Ishikawa (cell line): Measurements from ENCODE around the gene LIMCH1.
A peak's percentile ranks its signal among the peaks of the same experiment; 100 is the strongest.

Experiments used
- CEBPB ChIP-seq: IDR thresholded peaks from 2 replicates; pipeline ENCODE4 v1.6.1; 2012
- CREB1 ChIP-seq: IDR thresholded peaks from 2 replicates; pipeline ENCODE4 v1.6.1; 2012; ENCODE audit warnings: low read depth
- EGR1 ChIP-seq: IDR thresholded peaks from 2 replicates; pipeline ENCODE4 v1.6.1; 2012
- EP300 ChIP-seq: IDR thresholded peaks from 2 replicates; pipeline ENCODE4 v1.6.1; 2012; ENCODE audit warnings: borderline replicate concordance
- FOXM1 ChIP-seq: IDR thresholded peaks from 2 replicates; pipeline ENCODE4 v1.6.1; 2012; ENCODE audit warnings: low read depth, borderline replicate concordance
- NFIC ChIP-seq: IDR thresholded peaks from 2 replicates; pipeline ENCODE4 v1.6.1; 2012
- RAD21 ChIP-seq: IDR thresholded peaks from 2 replicates; pipeline ENCODE4 v1.6.1; 2012; ENCODE audit warnings: low read depth
- TAF1 ChIP-seq: IDR thresholded peaks from 2 replicates; pipeline ENCODE4 v1.6.1; 2012; ENCODE audit warnings: low read depth, mild to moderate bottlenecking
- TCF12 ChIP-seq: IDR thresholded peaks from 2 replicates; pipeline ENCODE4 v1.6.1; 2012; ENCODE audit warnings: low read depth
- TEAD4 ChIP-seq: IDR thresholded peaks from 2 replicates; pipeline ENCODE4 v1.6.1; 2012
- YY1 ChIP-seq: IDR thresholded peaks from 2 replicates; pipeline ENCODE4 v1.6.1; 2012; ENCODE audit warnings: low read depth
- ZBTB7A ChIP-seq: IDR thresholded peaks from 2 replicates; pipeline ENCODE4 v1.6.1; 2012; ENCODE audit warnings: low read depth
- TF ChIP-seq, protein P1 (sequence below): IDR thresholded peaks from 2 replicates; pipeline ENCODE4 v1.6.1; 2012
- TF ChIP-seq, protein P2 (sequence below): IDR thresholded peaks from 2 replicates; pipeline ENCODE4 v1.6.1; 2012; ENCODE audit warnings: low read depth, mild to moderate bottlenecking
- TF ChIP-seq, protein P3 (sequence below): IDR thresholded peaks from 2 replicates; pipeline ENCODE4 v1.6.1; 2012

Gene LIMCH1

DNA sequence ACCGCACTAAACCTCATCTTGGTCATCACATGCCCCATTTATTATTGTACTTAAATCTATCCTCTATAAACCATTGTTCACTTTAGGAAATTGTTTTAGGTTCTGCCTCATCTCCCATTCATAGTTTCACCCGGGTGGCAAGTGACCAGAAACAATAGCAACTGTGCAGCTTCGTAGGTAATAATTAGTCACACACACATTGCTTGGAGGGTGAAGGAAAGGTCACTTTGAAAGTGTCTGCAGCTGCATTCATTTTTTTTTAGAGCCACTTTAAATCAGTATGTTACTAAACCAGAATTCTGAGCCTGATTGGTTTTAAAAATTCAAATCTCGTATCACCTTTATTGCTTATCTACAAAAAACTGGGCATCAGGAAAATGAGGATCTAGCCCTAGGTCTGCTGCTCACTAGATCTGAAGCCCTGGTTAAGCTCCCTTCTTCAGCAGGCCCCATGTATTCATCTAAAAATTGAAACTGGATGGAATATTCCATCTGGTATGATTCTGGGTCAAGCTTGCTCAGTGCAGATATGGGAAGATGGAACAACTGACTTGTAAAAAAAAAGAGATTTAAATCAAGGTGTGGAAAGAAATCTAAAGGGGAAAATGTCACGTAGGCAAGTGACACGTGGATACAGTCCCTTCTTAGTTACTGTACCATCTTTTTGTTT is 62.4 kb downstream of the LIMCH1 start:
- TF ChIP-seq NFIC, result peak; percentile 68
- no peak for TF ChIP-seq YY1
- TF ChIP-seq EGR1, result no peak
- TF ChIP-seq FOXM1, result peak; percentile 69; the same call in 1 of the 2 replicates
- TF ChIP-seq EP300, result peak; percentile 78
- TF ChIP-seq, protein P1, sequence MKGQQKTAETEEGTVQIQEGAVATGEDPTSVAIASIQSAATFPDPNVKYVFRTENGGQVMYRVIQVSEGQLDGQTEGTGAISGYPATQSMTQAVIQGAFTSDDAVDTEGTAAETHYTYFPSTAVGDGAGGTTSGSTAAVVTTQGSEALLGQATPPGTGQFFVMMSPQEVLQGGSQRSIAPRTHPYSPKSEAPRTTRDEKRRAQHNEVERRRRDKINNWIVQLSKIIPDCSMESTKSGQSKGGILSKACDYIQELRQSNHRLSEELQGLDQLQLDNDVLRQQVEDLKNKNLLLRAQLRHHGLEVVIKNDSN, result no peak
- peak; percentile 64 for TF ChIP-seq TEAD4
- TF ChIP-seq, protein P2, sequence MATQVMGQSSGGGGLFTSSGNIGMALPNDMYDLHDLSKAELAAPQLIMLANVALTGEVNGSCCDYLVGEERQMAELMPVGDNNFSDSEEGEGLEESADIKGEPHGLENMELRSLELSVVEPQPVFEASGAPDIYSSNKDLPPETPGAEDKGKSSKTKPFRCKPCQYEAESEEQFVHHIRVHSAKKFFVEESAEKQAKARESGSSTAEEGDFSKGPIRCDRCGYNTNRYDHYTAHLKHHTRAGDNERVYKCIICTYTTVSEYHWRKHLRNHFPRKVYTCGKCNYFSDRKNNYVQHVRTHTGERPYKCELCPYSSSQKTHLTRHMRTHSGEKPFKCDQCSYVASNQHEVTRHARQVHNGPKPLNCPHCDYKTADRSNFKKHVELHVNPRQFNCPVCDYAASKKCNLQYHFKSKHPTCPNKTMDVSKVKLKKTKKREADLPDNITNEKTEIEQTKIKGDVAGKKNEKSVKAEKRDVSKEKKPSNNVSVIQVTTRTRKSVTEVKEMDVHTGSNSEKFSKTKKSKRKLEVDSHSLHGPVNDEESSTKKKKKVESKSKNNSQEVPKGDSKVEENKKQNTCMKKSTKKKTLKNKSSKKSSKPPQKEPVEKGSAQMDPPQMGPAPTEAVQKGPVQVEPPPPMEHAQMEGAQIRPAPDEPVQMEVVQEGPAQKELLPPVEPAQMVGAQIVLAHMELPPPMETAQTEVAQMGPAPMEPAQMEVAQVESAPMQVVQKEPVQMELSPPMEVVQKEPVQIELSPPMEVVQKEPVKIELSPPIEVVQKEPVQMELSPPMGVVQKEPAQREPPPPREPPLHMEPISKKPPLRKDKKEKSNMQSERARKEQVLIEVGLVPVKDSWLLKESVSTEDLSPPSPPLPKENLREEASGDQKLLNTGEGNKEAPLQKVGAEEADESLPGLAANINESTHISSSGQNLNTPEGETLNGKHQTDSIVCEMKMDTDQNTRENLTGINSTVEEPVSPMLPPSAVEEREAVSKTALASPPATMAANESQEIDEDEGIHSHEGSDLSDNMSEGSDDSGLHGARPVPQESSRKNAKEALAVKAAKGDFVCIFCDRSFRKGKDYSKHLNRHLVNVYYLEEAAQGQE, result no peak
- TF ChIP-seq RAD21, result 0 out of 2 replicates have a peak, but pooled peaks have one; percentile 5
- TF ChIP-seq TAF1, result no peak
- TF ChIP-seq CEBPB, result 0 out of 2 replicates have a peak, but pooled peaks have one; percentile 9
- no peak for TF ChIP-seq CREB1
- TF ChIP-seq TCF12, result peak; percentile 82
- TF ChIP-seq, protein P3, sequence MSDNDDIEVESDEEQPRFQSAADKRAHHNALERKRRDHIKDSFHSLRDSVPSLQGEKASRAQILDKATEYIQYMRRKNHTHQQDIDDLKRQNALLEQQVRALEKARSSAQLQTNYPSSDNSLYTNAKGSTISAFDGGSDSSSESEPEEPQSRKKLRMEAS, result no peak
- no peak for TF ChIP-seq ZBTB7A

DNA sequence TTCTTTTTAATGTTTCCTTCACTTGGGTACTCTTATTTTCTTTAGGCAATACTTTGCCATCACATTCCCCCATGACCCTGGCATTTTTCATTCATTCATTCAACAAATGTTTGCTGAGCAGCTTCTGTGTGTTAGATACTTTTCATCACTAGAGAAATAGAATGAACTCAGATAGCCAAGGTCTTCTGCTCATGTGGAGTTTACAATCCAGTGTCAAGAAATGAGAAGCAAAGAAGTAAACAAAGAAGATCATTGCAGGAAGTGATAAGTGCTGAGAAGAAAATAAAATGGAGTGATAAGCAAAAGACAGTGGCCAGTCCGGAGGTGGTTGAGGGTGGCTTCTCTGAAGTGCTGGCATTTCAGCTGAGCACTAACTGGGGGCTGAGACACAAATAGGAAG is 63.1 kb downstream of the LIMCH1 start:
- TF ChIP-seq RAD21, result no peak
- TF ChIP-seq NFIC, result no peak
- TF ChIP-seq ZBTB7A, result no peak
- TF ChIP-seq CREB1, result no peak
- TF ChIP-seq, protein P3, result no peak
- TF ChIP-seq, protein P1, result no peak
- TF ChIP-seq, protein P2, result no peak
- TF ChIP-seq TCF12, result no peak
- no peak for TF ChIP-seq EP300
- TF ChIP-seq FOXM1, result no peak
- no peak for TF ChIP-seq TAF1
- no peak for TF ChIP-seq EGR1
- no peak for TF ChIP-seq TEAD4
- no peak for TF ChIP-seq YY1
- TF ChIP-seq CEBPB, result no peak

DNA sequence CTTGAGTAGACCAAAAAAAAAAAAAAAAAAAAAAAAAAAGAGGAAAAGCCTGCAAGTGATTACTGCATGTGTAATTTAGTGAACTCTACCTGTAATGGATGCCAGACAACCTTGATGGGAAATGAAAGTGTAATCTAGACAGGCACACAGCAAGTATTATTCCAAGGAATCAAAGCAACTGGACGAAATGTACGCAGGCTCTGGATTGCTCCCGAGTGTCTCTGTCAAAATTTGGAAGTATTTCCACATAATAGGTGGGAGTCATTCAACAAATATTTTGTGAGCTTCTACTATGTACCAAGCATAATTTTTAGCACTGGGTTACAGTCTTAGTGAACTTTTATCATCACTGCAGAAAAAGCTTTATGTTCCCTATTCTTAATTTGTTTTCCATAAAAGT is 64.2 kb downstream of the LIMCH1 start:
- TF ChIP-seq, protein P2, result no peak
- TF ChIP-seq, protein P3, result no peak
- no peak for TF ChIP-seq RAD21
- no peak for TF ChIP-seq TCF12
- TF ChIP-seq, protein P1, result no peak
- no peak for TF ChIP-seq TAF1
- no peak for TF ChIP-seq CEBPB
- no peak for TF ChIP-seq NFIC
- TF ChIP-seq EGR1, result no peak
- TF ChIP-seq ZBTB7A, result no peak
- no peak for TF ChIP-seq TEAD4
- no peak for TF ChIP-seq FOXM1
- TF ChIP-seq EP300, result no peak
- TF ChIP-seq YY1, result no peak
- no peak for TF ChIP-seq CREB1
